HG03439 (cell line): ENCODE measurements around the gene NECTIN3.

ENCODE experiments used
- ATAC-seq: cut with Tn5 transposase; IDR thresholded peaks from one replicate; pipeline ENCODE4 v1.9.1; 2021; ENCODE audit warnings: mild to moderate bottlenecking, moderate library complexity; ENCODE audit not compliant: unreplicated experiment

Gene NECTIN3

GRCh38 chr3:111071257-111072030 is at the start of gene NECTIN3:
Gene NECTIN3 (plus strand): TSS chr3:111071816. CDS start chr3:111072018, 202 bp downstream.
- peak; percentile 90 for ATAC-seq

GRCh38 chr3:111027868-111028267 is 43.7 kb upstream of the NECTIN3 start:
- no peak for ATAC-seq

- no peak for ATAC-seq
Measured at GRCh38 chr3:111031538-111031937, 40.1 kb upstream of the NECTIN3 start.

- ATAC-seq, result no peak
Measured at GRCh38 chr3:111032677-111033076, 38.9 kb upstream of the NECTIN3 start.

- no peak for ATAC-seq
Measured at GRCh38 chr3:111033470-111034050, 38.1 kb upstream of the NECTIN3 start.

GRCh38 chr3:111035316-111035715 is 36.3 kb upstream of the NECTIN3 start:
- ATAC-seq, result no peak

- ATAC-seq, result no peak
Measured at GRCh38 chr3:111035902-111036301, 35.7 kb upstream of the NECTIN3 start.

GRCh38 chr3:111040959-111041358 is 30.7 kb upstream of the NECTIN3 start:
- no peak for ATAC-seq

GRCh38 chr3:111045564-111045963 is 26.1 kb upstream of the NECTIN3 start:
- ATAC-seq, result no peak

- ATAC-seq, result no peak
Measured at GRCh38 chr3:111047042-111047441, 24.6 kb upstream of the NECTIN3 start.

GRCh38 chr3:111047812-111048435 is 23.7 kb upstream of the NECTIN3 start:
- no peak for ATAC-seq

- ATAC-seq, result no peak
Measured at GRCh38 chr3:111051354-111051753, 20.3 kb upstream of the NECTIN3 start.

GRCh38 chr3:111068574-111068973 is 3.0 kb upstream of the NECTIN3 start:
- ATAC-seq, result no peak

- no peak for ATAC-seq
Measured at GRCh38 chr3:111069974-111070771, 1.4 kb upstream of the NECTIN3 start.

- no peak for ATAC-seq
Measured at GRCh38 chr3:111070772-111071256, 802 bp upstream of the NECTIN3 start.

GRCh38 chr3:111072031-111072921 is 660 bp downstream of the NECTIN3 start:
- peak; percentile 40 for ATAC-seq

GRCh38 chr3:111073218-111073617 is 1.6 kb downstream of the NECTIN3 start:
- ATAC-seq, result no peak

GRCh38 chr3:111076732-111077131 is 5.1 kb downstream of the NECTIN3 start:
- no peak for ATAC-seq

- no peak for ATAC-seq
Measured at GRCh38 chr3:111077369-111077768, 5.8 kb downstream of the NECTIN3 start.

- ATAC-seq, result no peak
Measured at GRCh38 chr3:111080413-111080812, 8.8 kb downstream of the NECTIN3 start.
